ENCODE measurements around the gene COPG2.
A peak's percentile ranks its signal among the peaks of the same experiment; 100 is the strongest.
"Not testable (repeated sequence)": the region's sequence is repeated elsewhere in the genome, so short reads cannot be mapped to it uniquely, and the experiment has no call there.

Gene COPG2

GRCh38 chr7:130560972-130561371, 107.6 kb downstream of the COPG2 start:
- peak; percentile 32 for DNase-seq

GRCh38 chr7:130559184-130559583, 109.4 kb downstream of the COPG2 start:
- no peak for DNase-seq

- DNase-seq, result no peak
Measured at GRCh38 chr7:130554481-130554880, 114.1 kb downstream of the COPG2 start.

GRCh38 chr7:130553398-130554029, 115.0 kb downstream of the COPG2 start:
- peak; percentile 2 for DNase-seq

- no peak for DNase-seq
Measured at GRCh38 chr7:130544356-130544755, 124.2 kb downstream of the COPG2 start.

GRCh38 chr7:130543487-130544010, 125.0 kb downstream of the COPG2 start:
- no peak for DNase-seq

- not testable (repeated sequence) for DNase-seq
Measured at GRCh38 chr7:130542297-130542696, 126.3 kb downstream of the COPG2 start.

- DNase-seq, result not testable (repeated sequence)
Measured at GRCh38 chr7:130541287-130541686, 127.3 kb downstream of the COPG2 start.

- DNase-seq, result not testable (repeated sequence)
Measured at GRCh38 chr7:130537894-130538293, 130.7 kb downstream of the COPG2 start.

- DNase-seq, result no peak
Measured at GRCh38 chr7:130529417-130529816, 139.1 kb downstream of the COPG2 start.

GRCh38 chr7:130527752-130528355, 140.7 kb downstream of the COPG2 start:
- not testable (repeated sequence) for DNase-seq

- DNase-seq, result no peak
Measured at GRCh38 chr7:130524628-130525027, 143.9 kb downstream of the COPG2 start.

GRCh38 chr7:130523519-130524125, 144.9 kb downstream of the COPG2 start:
- not testable (repeated sequence) for DNase-seq

GRCh38 chr7:130521258-130521951, 147.1 kb downstream of the COPG2 start:
- DNase-seq, result no peak

GRCh38 chr7:130515315-130516040, 153.1 kb downstream of the COPG2 start:
- no peak for DNase-seq

- DNase-seq, result no peak
Measured at GRCh38 chr7:130513447-130513846, 155.1 kb downstream of the COPG2 start.

GRCh38 chr7:130512038-130512437, 156.5 kb downstream of the COPG2 start:
- DNase-seq, result not testable (repeated sequence)

- DNase-seq, result no peak
Measured at GRCh38 chr7:130506358-130506757, 162.2 kb downstream of the COPG2 start.

GRCh38 chr7:130505753-130506152, 162.8 kb downstream of the COPG2 start:
- DNase-seq, result peak; percentile 60

GRCh38 chr7:130500910-130501309, 167.6 kb downstream of the COPG2 start:
- no peak for DNase-seq

GRCh38 chr7:130500463-130500862, 168.1 kb downstream of the COPG2 start:
- no peak for DNase-seq

GRCh38 chr7:130494431-130494858, 174.1 kb downstream of the COPG2 start:
- no peak for DNase-seq
